Measurements from ENCODE around the gene STRN4.

- TF ChIP-seq CTCF (IDR thresholded peaks at IDR 0.05) (no peak), EP300 (IDR thresholded peaks at IDR 0.05) (no peak)
These were observed 30.1 kb downstream of the STRN4 start for GRCh38 chr19:46715975-46716671.

Measured in tibial nerve (tissue), 4 donors.